ENCODE results near the gene TXLNA. TPM values are rescaled to one million over a fixed set of nuclear protein-coding genes. Genes with fewer than 3 reads are reported as not detected.

TXLNA gene
- total RNA-seq, 1 donor from 2014 or later: 49.5 TPM

DNA sequence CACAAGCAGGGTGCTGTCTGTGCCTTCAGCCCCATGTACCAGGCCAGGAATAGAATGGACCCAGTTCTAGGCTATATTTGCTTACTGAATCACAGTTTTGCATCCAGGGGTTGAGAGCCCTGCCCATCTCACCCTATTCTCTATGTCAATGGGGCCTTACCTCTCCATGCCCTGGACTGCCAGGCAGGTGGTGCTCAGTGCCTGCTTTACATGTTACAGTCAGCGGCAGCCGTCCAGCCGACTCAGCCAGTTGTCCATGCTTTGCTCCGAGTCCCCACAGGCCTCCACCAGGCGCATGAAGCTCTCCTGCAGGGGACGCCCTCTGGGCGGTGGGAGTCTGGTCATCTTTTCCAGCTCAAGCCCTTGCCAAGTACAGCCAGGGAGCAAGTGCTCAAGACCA lies 55.3 kb downstream of the TXLNA start:
- ATAC-seq (no peak), DNase-seq (ENCODE audit: low spot score) (no peak)
- intact Hi-C loops (cut with DNase I): no loop called here

DNA sequence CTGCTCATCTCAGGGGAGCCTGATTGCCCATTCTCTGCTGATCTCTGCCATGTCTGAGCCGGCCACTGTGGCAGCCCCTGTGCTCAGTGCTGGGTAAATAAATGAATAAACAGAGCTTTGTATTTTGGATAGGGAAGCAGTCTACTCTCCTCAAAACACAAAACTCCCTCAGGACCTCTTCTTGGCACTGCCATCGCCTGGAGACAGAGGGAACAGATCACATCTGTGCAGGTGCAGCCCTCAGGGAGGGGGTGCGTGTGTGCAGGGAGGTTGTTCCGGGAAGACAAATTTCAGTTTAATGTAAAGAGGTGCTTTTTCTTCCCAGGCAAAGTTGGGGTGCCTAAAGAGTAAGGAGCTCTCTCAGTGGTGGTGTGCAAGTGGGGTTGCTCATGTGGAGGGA lies 59.9 kb downstream of the TXLNA start:
- DNase-seq (ENCODE audit: low spot score) (no peak), ATAC-seq (no peak)
- intact Hi-C loops (cut with DNase I): no loop called here

DNA sequence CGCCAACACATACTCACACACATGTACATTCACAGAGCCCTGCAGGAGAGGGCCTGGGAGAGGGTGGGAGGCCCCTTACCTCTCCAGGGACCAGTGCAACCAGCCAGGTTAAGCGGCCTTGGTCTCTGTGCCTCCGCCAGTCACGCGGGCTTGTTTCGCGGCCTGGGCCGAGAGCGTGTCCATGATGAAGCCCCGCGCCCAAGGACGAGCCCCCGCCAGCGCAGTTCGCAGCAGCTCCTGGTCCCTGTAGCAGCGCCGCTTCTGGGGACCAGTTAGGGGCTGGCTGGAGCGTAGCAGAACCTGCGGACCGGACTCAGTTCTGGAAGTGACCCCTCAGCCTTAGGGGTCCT lies 60.3 kb downstream of the TXLNA start:
- DNase-seq (ENCODE audit: low spot score): no peak

DNA sequence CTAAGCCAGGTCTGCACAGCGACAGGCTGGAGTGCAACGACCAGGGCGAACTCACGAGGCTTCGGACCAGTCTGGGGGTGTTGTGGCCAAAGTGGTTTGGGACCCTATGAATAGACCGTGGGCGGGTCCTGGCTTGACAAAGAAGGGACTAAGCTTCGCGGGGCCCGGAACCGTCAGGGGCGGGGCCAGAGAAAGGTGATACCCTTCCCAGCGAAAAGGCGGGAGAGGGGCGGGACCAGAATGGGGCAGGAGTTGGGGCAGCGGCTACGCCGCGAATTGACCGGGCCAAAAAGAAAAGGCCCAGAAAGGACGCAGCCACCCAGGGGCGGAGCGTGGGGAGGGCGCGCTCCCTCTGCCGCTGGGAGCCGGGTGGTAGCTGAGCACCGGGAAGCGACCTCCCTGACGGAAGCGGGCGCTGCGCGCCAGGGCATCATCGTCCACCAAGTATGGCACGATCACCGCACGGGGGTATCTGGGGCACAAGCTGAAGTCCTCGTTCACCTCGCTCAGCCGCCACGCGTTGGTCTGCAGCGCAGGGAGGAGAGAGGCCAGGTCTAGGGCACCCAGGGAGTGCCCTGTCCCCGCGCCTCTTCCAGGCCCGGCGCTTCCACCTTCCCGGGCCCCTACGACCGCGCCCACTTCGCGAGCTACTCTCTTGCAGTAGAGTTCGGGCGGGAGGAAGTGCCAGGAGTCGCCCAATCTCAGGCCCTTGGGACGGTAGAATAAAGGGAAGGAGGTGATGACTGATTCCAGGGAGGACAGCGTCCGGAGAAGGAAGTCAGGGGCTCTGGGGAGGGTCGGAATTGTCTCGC lies 60.9 kb downstream of the TXLNA start:
- intact Hi-C loops (cut with DNase I): no loop called here
- peak; percentile 85 for DNase-seq (ENCODE audit: low spot score)
- peak; percentile 87 for ATAC-seq

More for the DNA sequence above, 60.3 kb downstream of the TXLNA start:
- peak; percentile 20 for ATAC-seq
- intact Hi-C loops (cut with DNase I): no loop called here

DNA sequence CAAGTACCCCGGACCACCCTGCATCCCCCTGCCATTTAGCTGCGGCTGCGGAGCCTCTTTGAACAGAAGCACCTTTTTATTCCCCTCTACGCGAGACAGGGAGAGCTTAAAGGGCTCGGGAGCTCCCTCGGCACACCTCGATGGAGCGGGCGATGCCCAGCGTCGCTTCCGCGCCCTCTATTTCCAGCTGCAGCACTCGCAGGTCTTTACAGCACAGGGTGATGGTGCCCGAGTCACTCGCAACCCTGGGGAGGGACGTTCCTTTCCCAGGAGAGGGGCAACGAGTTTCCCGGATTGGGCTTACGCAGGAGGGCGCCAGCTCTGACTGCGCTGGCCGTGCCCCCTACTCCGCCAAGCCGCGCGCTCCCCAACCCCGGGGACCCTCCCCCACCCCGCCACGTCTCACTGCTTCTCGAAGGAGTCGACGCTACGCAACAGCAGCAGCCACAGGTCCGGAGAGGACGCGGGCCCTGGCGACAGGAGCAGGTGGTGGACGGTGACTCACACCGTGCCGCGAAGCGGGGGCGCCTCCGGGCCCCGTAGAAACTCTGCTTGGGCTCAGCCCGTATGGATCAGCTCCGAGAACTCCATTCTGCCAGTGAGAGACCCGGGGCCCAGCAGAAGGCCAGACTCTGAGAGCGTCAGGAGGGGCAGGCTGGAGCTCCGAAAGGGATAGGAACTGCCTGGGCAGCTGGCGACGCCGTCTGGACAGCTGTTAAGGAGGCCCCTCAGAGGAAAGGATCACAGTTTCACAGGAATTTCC lies 61.7 kb downstream of the TXLNA start:
- DNase-seq (ENCODE audit: low spot score) (peak; percentile 70), ATAC-seq (peak; percentile 71)
- intact Hi-C loops (cut with DNase I): no loop called here

DNA sequence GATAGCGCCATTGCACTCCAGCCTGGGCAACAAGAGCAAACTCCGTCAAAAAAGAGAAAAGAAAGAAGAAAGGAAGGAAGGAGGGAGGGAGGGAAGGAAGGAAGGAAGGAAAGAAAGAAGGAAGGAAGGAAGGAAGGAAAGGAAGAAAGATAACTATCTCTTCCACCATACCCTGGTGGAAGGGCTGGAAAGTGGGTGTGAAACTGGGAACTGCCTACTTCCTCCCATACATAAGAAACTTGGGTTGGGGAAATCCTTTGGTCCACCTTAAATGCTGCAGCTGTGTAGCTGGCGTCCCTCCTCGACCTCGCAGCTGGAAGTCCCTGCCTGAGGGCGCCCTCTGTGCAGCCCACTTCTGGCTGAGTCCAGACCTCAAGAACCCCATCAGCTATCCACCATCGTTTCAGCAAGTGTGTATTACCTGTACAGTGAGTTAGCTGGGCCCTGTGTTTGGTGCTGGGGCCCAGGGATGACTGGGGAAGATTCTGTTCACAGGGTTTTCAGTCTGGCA lies 62.9 kb downstream of the TXLNA start:
- DNase-seq (ENCODE audit: low spot score): no peak
- intact Hi-C loops (cut with DNase I): no loop called here
- no peak for ATAC-seq

DNA sequence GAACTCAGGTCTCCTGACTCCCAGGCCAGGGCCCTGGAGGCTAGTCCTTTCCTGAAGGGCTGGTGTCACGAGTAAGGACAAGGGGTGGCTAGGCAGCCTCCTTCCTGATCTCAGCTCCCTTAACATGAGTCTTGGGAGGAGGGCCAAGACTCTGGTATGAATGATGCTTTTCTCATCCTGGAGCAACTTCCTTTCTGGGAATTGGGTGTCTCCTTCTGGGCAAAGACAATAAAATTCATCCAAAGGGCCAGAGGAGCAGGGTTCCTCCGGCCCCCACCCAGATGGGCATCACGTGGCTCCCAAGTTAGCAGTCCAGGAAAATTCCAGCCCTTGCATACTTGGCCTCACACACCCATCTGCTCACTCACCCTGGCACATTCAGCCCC lies 67.4 kb downstream of the TXLNA start, which contains the start of gene FAM167B:
FAM167B (plus strand) TSS at position 335 of the 386 bp plus-strand sequence. CDS start 200 bp downstream, outside the sequence.
- ATAC-seq: peak; percentile 85
- no peak for DNase-seq (ENCODE audit: low spot score)
- intact Hi-C loops (cut with DNase I): no loop called here

DNA sequence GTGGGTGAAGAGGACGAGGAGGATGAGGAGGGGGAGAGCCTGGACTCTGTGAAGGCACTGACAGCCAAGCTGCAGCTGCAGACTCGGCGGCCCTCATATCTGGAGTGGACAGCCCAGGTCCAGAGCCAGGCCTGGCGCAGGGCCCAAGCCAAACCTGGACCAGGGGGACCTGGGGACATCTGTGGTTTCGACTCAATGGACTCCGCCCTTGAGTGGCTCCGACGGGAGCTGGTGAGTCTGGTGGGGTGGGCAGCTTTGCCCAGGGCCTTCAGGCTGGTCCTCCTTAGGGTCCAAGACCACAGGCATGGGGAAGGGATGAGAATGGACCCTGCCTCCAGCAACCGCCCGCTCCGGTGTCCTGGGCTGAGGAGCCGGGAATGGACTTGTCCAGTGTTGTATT lies 68.0 kb downstream of the TXLNA start:
- ATAC-seq (peak; percentile 16), DNase-seq (ENCODE audit: low spot score) (no peak)
- intact Hi-C loops (cut with DNase I): no loop called here

Other genes starting within 250 kb of the TXLNA start
- gene PTP4A2, start 241.3 kb upstream of the TXLNA start, total RNA-seq: 256 TPM
- gene KHDRBS1, start 165.8 kb upstream of the TXLNA start, total RNA-seq: 93.9 TPM
- gene TMEM39B, start 106.7 kb upstream of the TXLNA start, total RNA-seq: 16.4 TPM
- gene KPNA6, start 71.6 kb upstream of the TXLNA start, total RNA-seq: 58.9 TPM
- 3.7 TPM for gene CCDC28B, start 20.9 kb downstream of the TXLNA start, total RNA-seq
- 1.1 TPM for gene IQCC, start 26.0 kb downstream of the TXLNA start, total RNA-seq
- not detected for gene DCDC2B, start 29.4 kb downstream of the TXLNA start, total RNA-seq
- gene TMEM234, start 42.7 kb downstream of the TXLNA start, total RNA-seq: 27.0 TPM
- gene EIF3I, start 42.7 kb downstream of the TXLNA start, total RNA-seq: 92.3 TPM
- 16.1 TPM for gene FAM167B, start 67.5 kb downstream of the TXLNA start, total RNA-seq
- 3.2 TPM for gene LCK, start 71.6 kb downstream of the TXLNA start, total RNA-seq
- gene HDAC1, start 112.4 kb downstream of the TXLNA start, total RNA-seq: 54.7 TPM
- gene MARCKSL1, start 156.6 kb downstream of the TXLNA start, total RNA-seq: 126 TPM
- gene FAM229A, start 182.8 kb downstream of the TXLNA start, total RNA-seq: 12.0 TPM
- gene TSSK3, start 182.9 kb downstream of the TXLNA start, total RNA-seq: 5.1 TPM
- gene BSDC1, start 214.8 kb downstream of the TXLNA start, total RNA-seq: 83.1 TPM

All from sciatic nerve (tissue), 2 donors.